Loucy (cell line): ENCODE data around the gene SOX13.
A peak's percentile ranks its signal among the peaks of the same experiment; 100 is the strongest.

Source experiments
- H2AFZ ChIP-seq: fragments of 200-600 bp; sonication (generic); 2 replicates; pipeline ENCODE4 v1.6.0; 2016; ENCODE audit warnings: antibody characterized with exemption, mild to moderate bottlenecking, low read length, moderate library complexity
- H3F3A ChIP-seq: fragments of 200-600 bp; 2 replicates; pipeline ENCODE4 v1.6.0; 2016; ENCODE audit warnings: antibody characterized with exemption, low read depth, mild to moderate bottlenecking
- H3K27me3 ChIP-seq: fragments of 200-600 bp; sonication (generic); 2 replicates; pipeline ENCODE4 v1.6.1; 2014; ENCODE audit warnings: low read length, mild to moderate bottlenecking; ENCODE audit not compliant: insufficient read depth, poor library complexity, severe bottlenecking
- H3K36me3 ChIP-seq: fragments of 200-600 bp; sonication (generic); 2 replicates; pipeline ENCODE4 v1.6.1; 2016; ENCODE audit warnings: low read length; ENCODE audit not compliant: insufficient read depth
- H3K4me1 ChIP-seq: fragments of 200-600 bp; sonication (generic); 2 replicates; pipeline ENCODE4 v1.5.1; 2014; ENCODE audit warnings: low read length, mild to moderate bottlenecking; ENCODE audit not compliant: insufficient read depth, poor library complexity, severe bottlenecking
- H3K4me2 ChIP-seq: fragments of 200-600 bp; sonication (generic); 2 replicates; pipeline ENCODE4 v1.6.0; 2014; ENCODE audit warnings: antibody characterized with exemption, low read length, low read depth, mild to moderate bottlenecking; ENCODE audit not compliant: poor library complexity, severe bottlenecking
- H3K4me3 ChIP-seq: fragments of 200-600 bp; sonication (generic); 2 replicates; pipeline ENCODE4 v1.5.1; 2014; ENCODE audit warnings: low read length, mild to moderate bottlenecking, mixed read lengths; ENCODE audit not compliant: poor library complexity, severe bottlenecking
- H3K79me2 ChIP-seq: fragments of 200-600 bp; sonication (generic); 2 replicates; pipeline ENCODE4 v1.6.1; 2014; ENCODE audit warnings: low read length; ENCODE audit not compliant: insufficient read depth
- H3K9ac ChIP-seq: fragments of 200-600 bp; sonication (generic); 2 replicates; pipeline ENCODE4 v1.6.0; 2014; ENCODE audit warnings: mild to moderate bottlenecking, low read depth, low read length, moderate library complexity; ENCODE audit not compliant: poor library complexity, severe bottlenecking
- H3K9me2 ChIP-seq: fragments of 200-600 bp; sonication (generic); replicated peaks from 2 replicates; pipeline ENCODE4 v1.6.1; 2016; ENCODE audit warnings: low read depth, low read length, mixed read lengths
- H3K9me3 ChIP-seq: fragments of 200-600 bp; sonication (generic); 2 replicates; pipeline ENCODE4 v1.6.1; 2014; ENCODE audit warnings: mild to moderate bottlenecking, antibody characterized with exemption, low read length, low read depth; ENCODE audit not compliant: insufficient read depth
- H4K20me1 ChIP-seq: fragments of 200-600 bp; sonication (generic); 2 replicates; pipeline ENCODE4 v1.6.0; 2014; ENCODE audit warnings: antibody characterized with exemption, low read length, mild to moderate bottlenecking; ENCODE audit not compliant: insufficient read depth, poor library complexity, severe bottlenecking
- CTCF ChIP-seq: fragments of 200-600 bp; sonication (generic); conservative IDR thresholded peaks from 2 replicates; pipeline ENCODE4 v1.5.1; 2014; ENCODE audit warnings: mild to moderate bottlenecking, antibody characterized with exemption, low read length
- EZH2phosphoT487 ChIP-seq: fragments of 200-600 bp; IDR thresholded peaks from 2 replicates; pipeline ENCODE4 v1.6.1; 2018; ENCODE audit warnings: antibody characterized with exemption, mild to moderate bottlenecking, moderate library complexity, borderline replicate concordance

The SOX13 gene

GRCh38 chr1:204149635-204150565, 77.0 kb downstream of the SOX13 start:
- no peak for TF ChIP-seq CTCF
- TF ChIP-seq EZH2phosphoT487 = no peak
- Histone ChIP-seq H3K9ac (no peak overlapping the region), H3K4me3 (no peak overlapping the region), H2AFZ (no peak overlapping the region), H3F3A (no peaks in the 10 kb centered on the region), H3K36me3 (no peaks in the 10 kb centered on the region), H3K79me2 (no peaks in the 10 kb centered on the region), H3K4me2 (no peak overlapping the region), H3K4me1 (peaks cover 4% of the 10 kb centered on the region), H3K27me3 (no peaks in the 10 kb centered on the region), H4K20me1 (no peaks in the 10 kb centered on the region), H3K9me3 (no peaks in the 10 kb centered on the region), H3K9me2 (no peaks in the 10 kb centered on the region)

- peak overlapping the region; percentile 84 for H3K4me2 ChIP-seq
- no peak overlapping the region for H3K9ac ChIP-seq
- H3K79me2 ChIP-seq = no peaks in the 10 kb centered on the region
- no peaks in the 10 kb centered on the region for H4K20me1 ChIP-seq
- no peaks in the 10 kb centered on the region for H3K9me2 ChIP-seq
- no peaks in the 10 kb centered on the region for H3F3A ChIP-seq
- H3K27me3 ChIP-seq = no peaks in the 10 kb centered on the region
- no peak for TF ChIP-seq EZH2phosphoT487
- TF ChIP-seq CTCF = no peak
- H3K36me3 ChIP-seq = no peaks in the 10 kb centered on the region
- no peak overlapping the region for H3K4me3 ChIP-seq
- H3K4me1 ChIP-seq = peaks cover 4% of the 10 kb centered on the region
- no peaks in the 10 kb centered on the region for H3K9me3 ChIP-seq
- no peak overlapping the region; the same call in 1 of the 2 replicates for H2AFZ ChIP-seq
These were observed 78.0 kb downstream of the SOX13 start for GRCh38 chr1:204150702-204151551.

- H3K27me3 ChIP-seq = no peaks in the 10 kb centered on the region
- H3K9ac ChIP-seq = peak within 1 kb of the TSS; percentile 61
- H3K9me2 ChIP-seq = no peaks in the 10 kb centered on the region
- H2AFZ ChIP-seq = peak within 1 kb of the TSS; percentile 87; the same call in 1 of the 2 replicates
- peaks cover 4% of the 10 kb centered on the region for H3K4me1 ChIP-seq
- H3K4me2 ChIP-seq = peak within 1 kb of the TSS; percentile 84
- H3K9me3 ChIP-seq = no peaks in the 10 kb centered on the region
- peak within 1 kb of the TSS; percentile 73 for H3K4me3 ChIP-seq
- H3F3A ChIP-seq = no peaks in the 10 kb centered on the region
- H4K20me1 ChIP-seq = no peaks in the 10 kb centered on the region
- H3K79me2 ChIP-seq = no peaks in the 10 kb centered on the region
- H3K36me3 ChIP-seq = no peaks in the 10 kb centered on the region
- TF ChIP-seq CTCF (no peak), EZH2phosphoT487 (no peak)
These were observed 78.8 kb downstream of the SOX13 start, which contains the start of gene ETNK2 for GRCh38 chr1:204151552-204152309. Gene ETNK2, minus strand, starts transcription at chr1:204152044. Its CDS starts 192 bp downstream, at chr1:204151852.
